ENCODE data around the gene TMEM255B. TPM values are rescaled to one million over a fixed set of nuclear protein-coding genes. Genes with fewer than 3 reads are reported as not detected.

The TMEM255B gene
- total RNA-seq, 2 experiments from 2014 or later = 1.7 to 1.8 TPM

- Mint-ChIP-seq H3K4me3 (no peak overlapping the region), H3K27me3 (peaks cover 2% of the 10 kb centered on the region), H3K36me3 (ENCODE audit: low read depth) (no peaks in the 10 kb centered on the region), H3K9me3 (peaks cover 8% of the 10 kb centered on the region), H3K27ac (no peak overlapping the region), H3K4me1 (ENCODE audit: low read depth) (peaks cover 18% of the 10 kb centered on the region)
- POLR2A ChIA-PET = no interaction called here
- no peak for DNase-seq
- CTCF ChIA-PET = no interaction called here
- intact Hi-C loops (cut with micrococcal nuclease) = no loop called here
- no peak for ATAC-seq
- TF ChIP-seq, protein P1, sequence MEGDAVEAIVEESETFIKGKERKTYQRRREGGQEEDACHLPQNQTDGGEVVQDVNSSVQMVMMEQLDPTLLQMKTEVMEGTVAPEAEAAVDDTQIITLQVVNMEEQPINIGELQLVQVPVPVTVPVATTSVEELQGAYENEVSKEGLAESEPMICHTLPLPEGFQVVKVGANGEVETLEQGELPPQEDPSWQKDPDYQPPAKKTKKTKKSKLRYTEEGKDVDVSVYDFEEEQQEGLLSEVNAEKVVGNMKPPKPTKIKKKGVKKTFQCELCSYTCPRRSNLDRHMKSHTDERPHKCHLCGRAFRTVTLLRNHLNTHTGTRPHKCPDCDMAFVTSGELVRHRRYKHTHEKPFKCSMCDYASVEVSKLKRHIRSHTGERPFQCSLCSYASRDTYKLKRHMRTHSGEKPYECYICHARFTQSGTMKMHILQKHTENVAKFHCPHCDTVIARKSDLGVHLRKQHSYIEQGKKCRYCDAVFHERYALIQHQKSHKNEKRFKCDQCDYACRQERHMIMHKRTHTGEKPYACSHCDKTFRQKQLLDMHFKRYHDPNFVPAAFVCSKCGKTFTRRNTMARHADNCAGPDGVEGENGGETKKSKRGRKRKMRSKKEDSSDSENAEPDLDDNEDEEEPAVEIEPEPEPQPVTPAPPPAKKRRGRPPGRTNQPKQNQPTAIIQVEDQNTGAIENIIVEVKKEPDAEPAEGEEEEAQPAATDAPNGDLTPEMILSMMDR (IDR thresholded peaks at IDR 0.05) = no peak
Observed at GRCh38 chr13:113746671-113747070, 12.4 kb upstream of the TMEM255B start.

- DNase-seq (no peak), ATAC-seq (no peak)
Observed at GRCh38 chr13:113747291-113747833, 11.7 kb upstream of the TMEM255B start.

GRCh38 chr13:113748101-113748861 is 10.7 kb upstream of the TMEM255B start:
- H3K4me1 Mint-ChIP-seq (ENCODE audit: low read depth) = peaks cover 3% of the 10 kb centered on the region
- ChIA-PET POLR2A (no interaction called here), CTCF (no interaction called here)
- H3K27ac Mint-ChIP-seq = no peak overlapping the region
- H3K4me3 Mint-ChIP-seq = no peak overlapping the region
- TF ChIP-seq, protein P1 (IDR thresholded peaks at IDR 0.05) = no peak
- no peaks in the 10 kb centered on the region for H3K36me3 Mint-ChIP-seq (ENCODE audit: low read depth)
- H3K27me3 Mint-ChIP-seq = peaks cover 2% of the 10 kb centered on the region
- DNase-seq (no peak), ATAC-seq (no peak)
- H3K9me3 Mint-ChIP-seq = peaks cover 8% of the 10 kb centered on the region
- intact Hi-C loops (cut with micrococcal nuclease) = no loop called here

More at GRCh38 chr13:113747291-113747833, 11.7 kb upstream of the TMEM255B start:
- H3K36me3 Mint-ChIP-seq (ENCODE audit: low read depth) = no peaks in the 10 kb centered on the region
- H3K4me3 Mint-ChIP-seq = no peak overlapping the region
- peaks cover 8% of the 10 kb centered on the region for H3K9me3 Mint-ChIP-seq
- H3K27me3 Mint-ChIP-seq = peaks cover 2% of the 10 kb centered on the region
- intact Hi-C loops (cut with micrococcal nuclease) = no loop called here
- H3K4me1 Mint-ChIP-seq (ENCODE audit: low read depth) = peaks cover 11% of the 10 kb centered on the region
- POLR2A ChIA-PET = no interaction called here
- CTCF ChIA-PET = no interaction called here
- TF ChIP-seq, protein P1 (IDR thresholded peaks at IDR 0.05) = no peak
- H3K27ac Mint-ChIP-seq = no peak overlapping the region

DNA sequence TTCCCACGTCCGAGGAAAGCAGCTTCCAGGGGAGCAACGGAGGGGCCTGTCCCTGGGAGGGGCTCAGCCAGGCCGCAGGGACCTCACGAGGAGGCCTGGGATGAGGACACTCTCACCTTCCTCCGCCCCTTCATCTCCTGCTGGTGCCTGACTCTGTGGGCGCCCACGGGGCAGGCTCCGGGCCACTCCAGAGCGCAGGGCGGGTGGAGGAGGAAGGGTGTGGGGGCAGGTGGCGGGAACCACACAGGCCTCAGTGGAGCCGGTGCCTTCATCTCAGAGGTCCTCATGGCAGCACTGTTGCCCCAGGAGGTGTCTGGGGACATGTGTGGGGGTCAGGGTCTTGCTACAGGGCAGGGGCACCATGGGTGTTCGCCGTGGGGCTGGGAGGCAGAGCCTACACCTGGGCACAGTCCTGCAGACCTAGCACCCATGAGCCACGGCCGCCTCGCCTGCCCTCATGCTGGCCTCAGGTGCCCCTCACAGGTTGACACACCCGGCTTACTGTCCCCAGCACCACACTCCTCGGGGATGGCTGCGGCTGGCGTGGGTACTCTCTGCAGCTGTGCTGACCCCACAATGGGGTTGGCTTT is 10.1 kb upstream of the TMEM255B start:
- TF ChIP-seq, protein P1 (IDR thresholded peaks at IDR 0.05) = no peak
- no peak for ATAC-seq
- intact Hi-C loops (cut with micrococcal nuclease) = no loop called here

GRCh38 chr13:113749507-113749906 is 9.5 kb upstream of the TMEM255B start:
- ChIA-PET POLR2A (no interaction called here), CTCF (no interaction called here)
- H3K4me1 Mint-ChIP-seq (ENCODE audit: low read depth) = peaks cover 3% of the 10 kb centered on the region
- intact Hi-C loops (cut with micrococcal nuclease) = no loop called here
- TF ChIP-seq, protein P1 (IDR thresholded peaks at IDR 0.05) = no peak
- H3K4me3 Mint-ChIP-seq = no peak overlapping the region
- no peaks in the 10 kb centered on the region for H3K36me3 Mint-ChIP-seq (ENCODE audit: low read depth)
- peaks cover 8% of the 10 kb centered on the region for H3K9me3 Mint-ChIP-seq
- ATAC-seq = no peak
- peaks cover 2% of the 10 kb centered on the region for H3K27me3 Mint-ChIP-seq
- H3K27ac Mint-ChIP-seq = no peak overlapping the region
- no peak for DNase-seq

More for the DNA sequence above, 10.1 kb upstream of the TMEM255B start:
- no peak for DNase-seq
- Mint-ChIP-seq H3K27me3 (peaks cover 2% of the 10 kb centered on the region), H3K4me1 (ENCODE audit: low read depth) (peaks cover 3% of the 10 kb centered on the region), H3K27ac (no peak overlapping the region), H3K4me3 (no peak overlapping the region), H3K9me3 (peaks cover 8% of the 10 kb centered on the region), H3K36me3 (ENCODE audit: low read depth) (no peaks in the 10 kb centered on the region)
- CTCF ChIA-PET = no interaction called here
- POLR2A ChIA-PET = no interaction called here
